Neural cell (in vitro differentiated cells): Measurements from ENCODE around the gene SELENOV. TPM values are rescaled to one million over a fixed set of nuclear protein-coding genes. Genes with fewer than 3 reads are reported as not detected.

Experiments
- H2AFZ ChIP-seq: fragments of 200-600, 300-800 bp; sonication (generic), shearing (Covaris generic); 2 replicates; pipeline ENCODE4 v1.6.0; 2014; ENCODE audit warnings: low read depth, mild to moderate bottlenecking, antibody characterized with exemption, low read length, moderate library complexity
- H3F3A ChIP-seq: fragments of 200-600 bp; shearing (Covaris generic); 2 replicates; pipeline ENCODE4 v1.6.1; 2016; ENCODE audit warnings: mild to moderate bottlenecking, moderate library complexity, mixed read lengths, antibody characterized with exemption, low read length; ENCODE audit not compliant: insufficient read depth, poor library complexity, severe bottlenecking
- H3K27ac ChIP-seq: fragments of 200-600, 300-800 bp; sonication (generic), shearing (Covaris generic); 2 replicates; pipeline ENCODE4 v1.5.1; 2014; ENCODE audit warnings: mild to moderate bottlenecking, low read length, moderate library complexity
- H3K27me3 ChIP-seq: fragments of 300-800, 200-600 bp; sonication (generic), shearing (Covaris generic); 2 replicates; pipeline ENCODE4 v1.6.0; 2014; ENCODE audit warnings: mild to moderate bottlenecking, low read depth, low read length, moderate library complexity; ENCODE audit not compliant: insufficient read depth
- H3K36me3 ChIP-seq: fragments of 300-800, 200-600 bp; sonication (generic), shearing (Covaris generic); 2 replicates; pipeline ENCODE4 v1.5.1; 2014; ENCODE audit warnings: mild to moderate bottlenecking, antibody characterized with exemption, low read length, moderate library complexity; ENCODE audit not compliant: insufficient read depth
- H3K4me2 ChIP-seq: fragments of 300-800, 200-600 bp; sonication (generic), shearing (Covaris generic); 2 replicates; pipeline ENCODE4 v1.6.0; 2014; ENCODE audit warnings: mild to moderate bottlenecking, low read length
- H3K4me3 ChIP-seq: fragments of 300-800, 200-600 bp; sonication (generic), shearing (Covaris generic); 2 replicates; pipeline ENCODE4 v1.5.1; 2014; ENCODE audit warnings: mild to moderate bottlenecking, low read length, moderate library complexity
- H3K79me2 ChIP-seq: fragments of 200-600 bp; shearing (Covaris generic); replicated peaks from 2 replicates; pipeline ENCODE4 v1.6.0; 2014; ENCODE audit warnings: mild to moderate bottlenecking, low read length, moderate library complexity; ENCODE audit not compliant: insufficient read depth
- H3K9ac ChIP-seq: fragments of 300-800, 200-600 bp; sonication (generic), shearing (Covaris generic); 2 replicates; pipeline ENCODE4 v1.6.1; 2016; ENCODE audit warnings: mild to moderate bottlenecking, low read length, mixed read lengths
- H3K9me2 ChIP-seq: fragments of 200-600 bp; shearing (Covaris generic); 2 replicates; pipeline ENCODE4 v1.6.1; 2016; ENCODE audit warnings: mild to moderate bottlenecking, low read length, mixed read lengths; ENCODE audit not compliant: insufficient read depth
- H3K9me3 ChIP-seq: fragments of 200-600, 300-800 bp; sonication (generic), shearing (Covaris generic); 2 replicates; pipeline ENCODE4 v1.6.1; 2016; ENCODE audit warnings: mild to moderate bottlenecking, mixed run types, low read length, moderate library complexity, mixed read lengths
- H4K20me1 ChIP-seq: fragments of 200-600 bp; shearing (Covaris generic); 2 replicates; pipeline ENCODE4 v1.6.1; 2016; ENCODE audit warnings: mild to moderate bottlenecking, mixed run types; ENCODE audit not compliant: insufficient read depth
- EP300 ChIP-seq: fragments of 450-650 bp; conservative IDR thresholded peaks from 2 replicates; pipeline ENCODE4 v1.6.1; 2014; ENCODE audit warnings: antibody characterized with exemption, mild to moderate bottlenecking, moderate library complexity; ENCODE audit not compliant: poor library complexity, severe bottlenecking
- EZH2 ChIP-seq: fragments of 200-600, 300-800 bp; shearing (Covaris generic), sonication (generic); IDR thresholded peaks from 2 replicates; pipeline ENCODE4 v1.6.1; 2014; ENCODE audit warnings: antibody characterized with exemption, low read length, borderline replicate concordance, mild to moderate bottlenecking; ENCODE audit not compliant: insufficient read depth, poor library complexity, severe bottlenecking
- MXI1 ChIP-seq: fragments of 450-650 bp; conservative IDR thresholded peaks from 2 replicates; pipeline ENCODE4 v1.6.1; 2014; ENCODE audit warnings: antibody characterized with exemption, mild to moderate bottlenecking; ENCODE audit not compliant: poor library complexity, severe bottlenecking
- POLR2AphosphoS5 ChIP-seq: IDR thresholded peaks from 2 replicates; pipeline ENCODE4 v1.6.1; 2012
- RAD21 ChIP-seq: fragments of 450-650 bp; conservative IDR thresholded peaks from 2 replicates; pipeline ENCODE4 v1.6.1; 2014; ENCODE audit warnings: antibody characterized with exemption, mild to moderate bottlenecking, moderate library complexity
- SMC3 ChIP-seq: fragments of 450-650 bp; conservative IDR thresholded peaks from 2 replicates; pipeline ENCODE4 v1.6.1; 2014; ENCODE audit warnings: antibody characterized with exemption, mild to moderate bottlenecking, moderate library complexity; ENCODE audit not compliant: poor library complexity
- TAF1 ChIP-seq: IDR thresholded peaks from 2 replicates; pipeline ENCODE4 v1.6.1; 2012; ENCODE audit warnings: low read depth
- polyA plus RNA-seq: library from polyadenylated mRNA; depleted of rRNA; stranded (reverse); fragments of >200 nt; gene quantifications from 2 replicates; pipeline ENCODE4 v1.2.3, GENCODE V29; 2014
- TF ChIP-seq, protein P1 (sequence below): IDR thresholded peaks from 2 replicates; pipeline ENCODE4 v1.6.1; 2012; ENCODE audit warnings: borderline replicate concordance
- TF ChIP-seq, protein P2 (sequence below): fragments of 450-650 bp; IDR thresholded peaks from 2 replicates; pipeline ENCODE4 v1.5.1; 2014; ENCODE audit warnings: antibody characterized with exemption, mild to moderate bottlenecking, moderate library complexity; ENCODE audit not compliant: poor library complexity, severe bottlenecking

The SELENOV gene
- polyA plus RNA-seq, 1 donor from 2014 or later, result 1.3 TPM

DNA sequence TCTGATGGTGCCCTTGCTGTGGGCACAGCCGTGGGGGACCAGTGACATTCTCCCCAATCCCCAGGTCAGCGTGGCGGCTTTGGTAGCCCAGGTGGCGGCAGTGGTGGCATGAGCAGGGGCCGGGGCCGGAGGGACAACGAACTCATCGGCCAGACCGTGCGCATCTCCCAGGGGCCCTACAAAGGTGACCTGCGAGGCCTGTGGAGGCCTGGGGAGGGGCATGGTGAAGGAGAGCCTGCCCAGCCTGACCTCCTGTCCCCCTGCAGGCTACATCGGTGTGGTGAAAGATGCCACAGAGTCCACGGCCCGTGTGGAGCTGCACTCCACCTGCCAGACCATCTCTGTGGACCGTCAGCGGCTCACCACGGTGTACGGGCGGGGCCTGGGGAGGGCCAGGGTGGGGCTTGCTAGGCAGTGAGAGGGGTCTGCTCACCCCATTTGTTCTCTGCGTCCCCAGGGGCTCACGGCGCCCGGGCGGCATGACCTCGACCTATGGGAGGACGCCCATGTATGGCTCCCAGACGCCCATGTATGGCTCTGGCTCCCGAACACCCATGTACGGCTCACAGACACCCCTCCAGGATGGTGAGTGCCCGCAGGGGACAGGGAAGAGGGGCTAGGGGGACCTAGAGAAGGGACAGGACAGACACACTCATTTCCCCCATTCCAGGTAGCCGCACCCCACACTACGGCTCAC lies 42.0 kb upstream of the SELENOV start:
- Histone ChIP-seq H3K79me2 (no peaks in the 10 kb centered on the region), H3K4me3 (no peak overlapping the region), H3K4me2 (no peak overlapping the region), H3K27me3 (no peaks in the 10 kb centered on the region), H4K20me1 (no peaks in the 10 kb centered on the region), H3K36me3 (peaks cover 7% of the 10 kb centered on the region), H3K27ac (no peak overlapping the region), H3F3A (no peaks in the 10 kb centered on the region), H3K9ac (no peak overlapping the region), H3K9me3 (no peaks in the 10 kb centered on the region), H3K9me2 (no peaks in the 10 kb centered on the region), H2AFZ (no peak overlapping the region)
- TF ChIP-seq EP300, result no peak
- TF ChIP-seq, protein P1, sequence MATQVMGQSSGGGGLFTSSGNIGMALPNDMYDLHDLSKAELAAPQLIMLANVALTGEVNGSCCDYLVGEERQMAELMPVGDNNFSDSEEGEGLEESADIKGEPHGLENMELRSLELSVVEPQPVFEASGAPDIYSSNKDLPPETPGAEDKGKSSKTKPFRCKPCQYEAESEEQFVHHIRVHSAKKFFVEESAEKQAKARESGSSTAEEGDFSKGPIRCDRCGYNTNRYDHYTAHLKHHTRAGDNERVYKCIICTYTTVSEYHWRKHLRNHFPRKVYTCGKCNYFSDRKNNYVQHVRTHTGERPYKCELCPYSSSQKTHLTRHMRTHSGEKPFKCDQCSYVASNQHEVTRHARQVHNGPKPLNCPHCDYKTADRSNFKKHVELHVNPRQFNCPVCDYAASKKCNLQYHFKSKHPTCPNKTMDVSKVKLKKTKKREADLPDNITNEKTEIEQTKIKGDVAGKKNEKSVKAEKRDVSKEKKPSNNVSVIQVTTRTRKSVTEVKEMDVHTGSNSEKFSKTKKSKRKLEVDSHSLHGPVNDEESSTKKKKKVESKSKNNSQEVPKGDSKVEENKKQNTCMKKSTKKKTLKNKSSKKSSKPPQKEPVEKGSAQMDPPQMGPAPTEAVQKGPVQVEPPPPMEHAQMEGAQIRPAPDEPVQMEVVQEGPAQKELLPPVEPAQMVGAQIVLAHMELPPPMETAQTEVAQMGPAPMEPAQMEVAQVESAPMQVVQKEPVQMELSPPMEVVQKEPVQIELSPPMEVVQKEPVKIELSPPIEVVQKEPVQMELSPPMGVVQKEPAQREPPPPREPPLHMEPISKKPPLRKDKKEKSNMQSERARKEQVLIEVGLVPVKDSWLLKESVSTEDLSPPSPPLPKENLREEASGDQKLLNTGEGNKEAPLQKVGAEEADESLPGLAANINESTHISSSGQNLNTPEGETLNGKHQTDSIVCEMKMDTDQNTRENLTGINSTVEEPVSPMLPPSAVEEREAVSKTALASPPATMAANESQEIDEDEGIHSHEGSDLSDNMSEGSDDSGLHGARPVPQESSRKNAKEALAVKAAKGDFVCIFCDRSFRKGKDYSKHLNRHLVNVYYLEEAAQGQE, result no peak
- TF ChIP-seq, protein P2, sequence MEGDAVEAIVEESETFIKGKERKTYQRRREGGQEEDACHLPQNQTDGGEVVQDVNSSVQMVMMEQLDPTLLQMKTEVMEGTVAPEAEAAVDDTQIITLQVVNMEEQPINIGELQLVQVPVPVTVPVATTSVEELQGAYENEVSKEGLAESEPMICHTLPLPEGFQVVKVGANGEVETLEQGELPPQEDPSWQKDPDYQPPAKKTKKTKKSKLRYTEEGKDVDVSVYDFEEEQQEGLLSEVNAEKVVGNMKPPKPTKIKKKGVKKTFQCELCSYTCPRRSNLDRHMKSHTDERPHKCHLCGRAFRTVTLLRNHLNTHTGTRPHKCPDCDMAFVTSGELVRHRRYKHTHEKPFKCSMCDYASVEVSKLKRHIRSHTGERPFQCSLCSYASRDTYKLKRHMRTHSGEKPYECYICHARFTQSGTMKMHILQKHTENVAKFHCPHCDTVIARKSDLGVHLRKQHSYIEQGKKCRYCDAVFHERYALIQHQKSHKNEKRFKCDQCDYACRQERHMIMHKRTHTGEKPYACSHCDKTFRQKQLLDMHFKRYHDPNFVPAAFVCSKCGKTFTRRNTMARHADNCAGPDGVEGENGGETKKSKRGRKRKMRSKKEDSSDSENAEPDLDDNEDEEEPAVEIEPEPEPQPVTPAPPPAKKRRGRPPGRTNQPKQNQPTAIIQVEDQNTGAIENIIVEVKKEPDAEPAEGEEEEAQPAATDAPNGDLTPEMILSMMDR, result no peak

DNA sequence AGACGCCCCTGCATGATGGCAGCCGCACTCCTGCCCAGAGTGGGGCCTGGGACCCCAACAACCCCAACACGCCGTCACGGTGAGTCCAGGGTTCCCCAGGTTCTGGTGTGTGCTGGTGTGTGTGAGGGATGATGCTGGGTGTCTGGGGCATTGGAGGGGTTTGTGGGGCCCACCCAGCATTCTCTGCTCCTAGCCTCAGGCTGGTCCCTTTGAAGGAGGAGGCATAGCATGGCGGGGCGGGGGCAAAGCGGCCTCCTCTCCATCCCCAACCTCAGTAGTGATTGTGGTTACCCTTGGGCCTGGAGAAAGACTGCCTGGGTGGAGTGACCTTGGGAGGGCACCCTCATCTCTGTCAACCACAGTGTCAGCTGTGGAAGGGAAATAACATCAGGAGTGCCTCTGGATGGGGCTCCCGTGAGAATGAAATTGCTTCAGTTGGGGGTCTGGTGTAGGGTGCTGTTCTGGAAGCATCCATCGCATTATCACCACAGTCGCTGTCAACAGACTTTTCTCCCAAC lies 41.4 kb upstream of the SELENOV start:
- Histone ChIP-seq H3K36me3 (peaks cover 7% of the 10 kb centered on the region), H3K27ac (no peak overlapping the region), H2AFZ (no peak overlapping the region), H3K9me2 (no peaks in the 10 kb centered on the region), H3K9me3 (no peaks in the 10 kb centered on the region), H3K9ac (no peak overlapping the region), H3K4me2 (no peak overlapping the region), H3K79me2 (no peaks in the 10 kb centered on the region), H3F3A (no peaks in the 10 kb centered on the region), H3K27me3 (no peaks in the 10 kb centered on the region), H4K20me1 (no peaks in the 10 kb centered on the region), H3K4me3 (no peak overlapping the region)
- TF ChIP-seq EP300 (no peak), EZH2 (no peak), MXI1 (no peak), SMC3 (no peak), POLR2AphosphoS5 (no peak), RAD21 (no peak), TAF1 (no peak)
- TF ChIP-seq, protein P1, result no peak
- TF ChIP-seq, protein P2, result no peak
